ENCODE measurements around the gene C11orf68.

The C11orf68 gene

GRCh38 chr11:65947603-65948125 is 28.8 kb upstream of the C11orf68 start:
- H3K4me3 ChIP-seq (ENCODE audit: low read length): no peak overlapping the region
- no peak overlapping the region for H3K27ac ChIP-seq (ENCODE audit: low read length)
- no peaks in the 10 kb centered on the region for H3F3A ChIP-seq (ENCODE audit: insufficient read depth, low read length)
- H3K9me3 ChIP-seq (replicated peaks; ENCODE audit: insufficient read depth, low read length): no peaks in the 10 kb centered on the region
- no peaks in the 10 kb centered on the region for H3K27me3 ChIP-seq (replicated peaks; ENCODE audit: insufficient read depth, low read length)
- no peak for DNase-seq
- 0 out of 2 replicates have a peak, but pooled peaks cover 4% of the 10 kb centered on the region for H3K4me1 ChIP-seq (ENCODE audit: low read length)
- H3K4me2 ChIP-seq (ENCODE audit: low read depth, low read length): no peak overlapping the region
- H2AFZ ChIP-seq (ENCODE audit: low read length): no peak overlapping the region
- H4K20me1 ChIP-seq (ENCODE audit: insufficient read depth, low read length): no peaks in the 10 kb centered on the region
- H3K36me3 ChIP-seq (replicated peaks; ENCODE audit: insufficient read depth, low read length): no peaks in the 10 kb centered on the region
- H3K79me2 ChIP-seq (ENCODE audit: low read length): no peaks in the 10 kb centered on the region
- no peak overlapping the region for H3K9ac ChIP-seq (ENCODE audit: low read length)
- TF ChIP-seq EZH2phosphoT487 (IDR thresholded peaks at IDR 0.05; ENCODE audit: low read length) (no peak), EZH2 (optimal IDR thresholded peaks at IDR 0.05; ENCODE audit: low read depth, low read length) (no peak), CTCF (IDR thresholded peaks at IDR 0.05; ENCODE audit: low read length) (no peak)
- H3K9me2 ChIP-seq (replicated peaks; ENCODE audit: insufficient read depth, low read length): no peaks in the 10 kb centered on the region

DNA sequence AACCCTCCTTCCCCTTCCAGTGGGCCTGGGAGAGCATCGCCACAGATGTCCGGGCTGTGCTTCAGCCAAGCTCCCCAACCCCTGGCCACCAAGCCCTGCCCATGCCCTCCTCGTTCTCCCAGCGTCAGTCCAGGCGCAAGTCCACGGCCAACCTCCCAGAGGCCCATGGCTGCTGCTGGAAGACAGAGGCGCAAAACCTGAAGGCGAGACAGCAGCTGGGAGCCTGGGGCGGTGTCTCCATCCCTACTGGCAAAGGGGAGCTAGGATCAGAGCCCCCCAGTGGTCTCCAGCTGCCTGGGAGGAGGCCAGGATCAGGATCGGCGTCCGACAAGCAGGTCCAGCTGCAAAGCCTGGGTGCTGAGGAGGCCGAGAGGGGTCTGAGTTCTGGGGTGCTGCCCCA is 28.3 kb upstream of the C11orf68 start:
- H3F3A ChIP-seq (ENCODE audit: insufficient read depth, low read length): no peaks in the 10 kb centered on the region

DNA sequence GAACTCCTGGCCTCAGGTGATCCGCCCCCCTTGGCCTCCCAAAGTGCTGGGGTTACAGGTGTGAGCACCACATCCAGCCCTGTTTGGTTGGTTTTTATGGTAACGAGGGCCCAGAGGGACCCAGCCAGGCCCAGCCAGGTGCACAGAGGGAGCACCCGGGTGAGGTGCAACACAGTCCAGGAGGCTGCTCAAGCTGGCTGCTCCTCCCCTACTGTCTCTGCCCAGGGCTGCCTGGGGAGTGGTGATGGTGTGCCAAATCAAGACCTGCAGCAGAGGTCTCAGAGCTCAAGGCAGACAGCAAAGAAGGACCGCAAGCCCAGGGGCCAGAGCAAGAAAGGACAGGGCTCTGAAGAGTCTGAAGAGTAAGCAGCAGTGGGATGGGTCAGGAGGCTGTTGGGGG is 27.8 kb upstream of the C11orf68 start:
- no peaks in the 10 kb centered on the region for H3K79me2 ChIP-seq (ENCODE audit: low read length)
- H3K4me1 ChIP-seq (ENCODE audit: low read length): 0 out of 2 replicates have a peak, but pooled peaks cover 4% of the 10 kb centered on the region
- H3K36me3 ChIP-seq (replicated peaks; ENCODE audit: insufficient read depth, low read length): no peaks in the 10 kb centered on the region
- no peaks in the 10 kb centered on the region for H4K20me1 ChIP-seq (ENCODE audit: insufficient read depth, low read length)
- no peak overlapping the region for H3K4me3 ChIP-seq (ENCODE audit: low read length)
- H3K4me2 ChIP-seq (ENCODE audit: low read depth, low read length): no peak overlapping the region
- H3K9me3 ChIP-seq (replicated peaks; ENCODE audit: insufficient read depth, low read length): no peaks in the 10 kb centered on the region
- no peaks in the 10 kb centered on the region for H3K27me3 ChIP-seq (replicated peaks; ENCODE audit: insufficient read depth, low read length)
- H3K27ac ChIP-seq (ENCODE audit: low read length): no peak overlapping the region
- H3K9ac ChIP-seq (ENCODE audit: low read length): no peak overlapping the region
- TF ChIP-seq EZH2phosphoT487 (IDR thresholded peaks at IDR 0.05; ENCODE audit: low read length) (no peak), EZH2 (optimal IDR thresholded peaks at IDR 0.05; ENCODE audit: low read depth, low read length) (no peak), CTCF (IDR thresholded peaks at IDR 0.05; ENCODE audit: low read length) (no peak)
- no peaks in the 10 kb centered on the region for H3F3A ChIP-seq (ENCODE audit: insufficient read depth, low read length)
- no peak for DNase-seq
- no peaks in the 10 kb centered on the region for H3K9me2 ChIP-seq (replicated peaks; ENCODE audit: insufficient read depth, low read length)
- no peak overlapping the region for H2AFZ ChIP-seq (ENCODE audit: low read length)

More for the DNA sequence above, 28.3 kb upstream of the C11orf68 start:
- Histone ChIP-seq H3K27me3 (replicated peaks; ENCODE audit: insufficient read depth, low read length) (no peaks in the 10 kb centered on the region), H3K9ac (ENCODE audit: low read length) (no peak overlapping the region), H3K9me3 (replicated peaks; ENCODE audit: insufficient read depth, low read length) (no peaks in the 10 kb centered on the region), H2AFZ (ENCODE audit: low read length) (no peak overlapping the region), H4K20me1 (ENCODE audit: insufficient read depth, low read length) (no peaks in the 10 kb centered on the region), H3K4me2 (ENCODE audit: low read depth, low read length) (no peak overlapping the region), H3K36me3 (replicated peaks; ENCODE audit: insufficient read depth, low read length) (no peaks in the 10 kb centered on the region), H3K79me2 (ENCODE audit: low read length) (no peaks in the 10 kb centered on the region), H3K27ac (ENCODE audit: low read length) (no peak overlapping the region), H3K9me2 (replicated peaks; ENCODE audit: insufficient read depth, low read length) (no peaks in the 10 kb centered on the region), H3K4me1 (ENCODE audit: low read length) (0 out of 2 replicates have a peak, but pooled peaks cover 4% of the 10 kb centered on the region), H3K4me3 (ENCODE audit: low read length) (no peak overlapping the region)
- TF ChIP-seq EZH2 (optimal IDR thresholded peaks at IDR 0.05; ENCODE audit: low read depth, low read length) (no peak), EZH2phosphoT487 (IDR thresholded peaks at IDR 0.05; ENCODE audit: low read length) (no peak), CTCF (IDR thresholded peaks at IDR 0.05; ENCODE audit: low read length) (no peak)
- no peak for DNase-seq

Data from MM.1S (cell line).